DMS 273 treated with DMSO at 0.1 percent for 48 hours (cell line): Measurements from ENCODE around the gene KLF8.
A peak's percentile ranks its signal among the peaks of the same experiment; 100 is the strongest.
"Not testable (repeated sequence)": the region's sequence is repeated elsewhere in the genome, so short reads cannot be mapped to it uniquely, and the experiment has no call there.

Experiments used
- DNase-seq: peaks from one replicate; lab custom pipeline; 2025; lab: John Stamatoyannopoulos, UW

The KLF8 gene

GRCh38 chrX:56232221-56233082 is at the start of gene KLF8:
Gene KLF8 (plus strand): TSS chrX:56232356. CDS start chrX:56233335, 979 bp downstream.
- DNase-seq = no peak

GRCh38 chrX:56206945-56207344 is 25.2 kb upstream of the KLF8 start:
- DNase-seq = not testable (repeated sequence)

- no peak for DNase-seq
Observed at GRCh38 chrX:56211701-56212100, 20.5 kb upstream of the KLF8 start.

GRCh38 chrX:56216332-56216731 is 15.8 kb upstream of the KLF8 start:
- no peak for DNase-seq

- DNase-seq = no peak
Observed at GRCh38 chrX:56219700-56220099, 12.5 kb upstream of the KLF8 start.

- DNase-seq = no peak
Observed at GRCh38 chrX:56221101-56221500, 11.1 kb upstream of the KLF8 start.

GRCh38 chrX:56222473-56223000 is 9.6 kb upstream of the KLF8 start:
- no peak for DNase-seq

- no peak for DNase-seq
Observed at GRCh38 chrX:56226980-56227379, 5.2 kb upstream of the KLF8 start.

- DNase-seq = no peak
Observed at GRCh38 chrX:56228914-56229313, 3.2 kb upstream of the KLF8 start.

GRCh38 chrX:56231537-56232090 is 542 bp upstream of the KLF8 start:
- DNase-seq = no peak

GRCh38 chrX:56233100-56233499 is 944 bp downstream of the KLF8 start:
- no peak for DNase-seq

GRCh38 chrX:56233682-56234081 is 1.5 kb downstream of the KLF8 start:
- no peak for DNase-seq

- peak; percentile 17 for DNase-seq
Observed at GRCh38 chrX:56248492-56248891, 16.3 kb downstream of the KLF8 start.

- no peak for DNase-seq
Observed at GRCh38 chrX:56253832-56254703, 21.9 kb downstream of the KLF8 start.

- no peak for DNase-seq
Observed at GRCh38 chrX:56268888-56269287, 36.7 kb downstream of the KLF8 start.

GRCh38 chrX:56278692-56279091 is 46.5 kb downstream of the KLF8 start:
- no peak for DNase-seq

GRCh38 chrX:56279863-56280262 is 47.7 kb downstream of the KLF8 start:
- DNase-seq = no peak

GRCh38 chrX:56281789-56282188 is 49.6 kb downstream of the KLF8 start:
- DNase-seq = peak; percentile 2

GRCh38 chrX:56284269-56284668 is 52.1 kb downstream of the KLF8 start:
- no peak for DNase-seq

GRCh38 chrX:56288608-56289007 is 56.5 kb downstream of the KLF8 start:
- DNase-seq = no peak

GRCh38 chrX:56289449-56289848 is 57.3 kb downstream of the KLF8 start:
- DNase-seq = no peak

GRCh38 chrX:56308726-56309125 is 76.6 kb downstream of the KLF8 start:
- DNase-seq = no peak
